DLD1 (cell line): Measurements from ENCODE around the gene DCAF11.
"Not testable (repeated sequence)": the region's sequence is repeated elsewhere in the genome, so short reads cannot be mapped to it uniquely, and the experiment has no call there.

ENCODE experiments used
- in situ Hi-C: cut with HindIII; loops from 2 replicates; pipeline ENCODE4 v1.10.0; 2017; ENCODE audit warnings: low sequenced_read_pairs

DCAF11 gene

DNA sequence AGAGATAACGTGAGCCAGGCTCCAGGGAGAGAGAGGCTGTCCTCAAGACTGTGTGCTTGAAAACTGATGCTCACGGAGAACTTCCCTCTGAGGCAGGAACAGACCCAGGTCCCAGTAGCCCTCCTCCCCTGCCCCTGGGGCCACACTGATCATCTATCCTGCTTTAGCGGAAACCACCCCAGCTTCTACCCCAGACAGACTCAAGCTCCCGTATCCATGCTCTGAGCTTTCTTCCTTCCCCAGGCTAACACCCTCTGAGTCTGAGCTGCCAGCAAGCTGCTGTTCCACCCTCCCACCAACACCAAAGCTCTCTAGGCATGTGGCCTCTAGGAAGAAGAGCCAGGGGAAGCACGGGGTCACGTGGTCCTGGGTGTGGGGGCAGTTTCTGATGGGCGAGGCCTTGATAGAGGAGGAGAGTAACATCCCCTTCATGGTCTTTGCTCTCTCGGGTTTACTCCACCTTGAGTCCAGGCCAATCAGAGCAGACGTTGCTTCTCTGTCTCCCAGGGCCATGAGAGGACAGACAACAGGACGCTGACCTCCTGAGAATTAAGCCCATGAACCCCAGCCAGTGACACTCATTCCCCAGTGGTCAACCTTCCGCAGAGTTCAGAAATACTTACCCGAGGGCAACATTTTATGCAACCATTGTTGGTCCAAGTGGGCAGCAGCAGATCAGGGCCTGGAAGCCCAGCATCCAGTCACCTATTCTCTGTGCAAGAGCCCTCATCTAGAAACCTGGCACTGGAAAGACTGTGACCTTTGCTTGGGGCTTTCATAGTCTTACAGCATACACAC, 19.1 kb upstream of the DCAF11 start:
- in situ Hi-C loops, result no loop called here

- in situ Hi-C loops, result no loop called here
These were observed 17.9 kb upstream of the DCAF11 start for GRCh38 chr14:24096545-24097181.

DNA sequence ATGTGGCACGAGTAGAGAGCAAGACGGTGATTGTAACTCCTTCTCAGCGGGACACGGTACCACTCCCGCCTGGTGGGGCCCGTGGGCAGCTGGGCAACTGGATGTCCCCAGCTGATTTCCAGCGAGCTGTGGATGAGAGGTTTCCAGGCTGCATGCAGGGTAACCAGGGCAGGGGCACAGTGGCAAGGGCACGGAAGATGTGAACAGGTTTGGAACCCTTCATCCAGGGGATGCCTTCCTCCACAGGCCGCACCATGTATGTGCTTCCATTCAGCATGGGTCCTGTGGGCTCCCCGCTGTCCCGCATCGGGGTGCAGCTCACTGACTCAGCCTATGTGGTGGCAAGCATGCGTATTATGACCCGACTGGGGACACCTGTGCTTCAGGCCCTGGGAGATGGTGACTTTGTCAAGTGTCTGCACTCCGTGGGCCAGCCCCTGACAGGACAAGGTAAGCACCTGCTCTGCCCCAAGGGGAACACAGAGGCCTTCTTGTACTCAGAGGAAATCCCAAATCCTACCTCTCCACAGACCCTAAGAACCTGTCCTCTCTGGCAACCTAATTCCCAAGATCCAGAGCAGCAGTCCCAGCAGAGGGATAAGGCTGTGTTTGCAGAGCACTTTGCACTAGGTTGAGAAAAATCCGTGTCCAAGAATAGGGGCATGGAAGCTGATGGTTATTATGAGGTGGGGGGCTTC, 16.2 kb upstream of the DCAF11 start:
- in situ Hi-C loops, result no loop called here

GRCh38 chr14:24098927-24099813, 15.4 kb upstream of the DCAF11 start:
- in situ Hi-C loops, result no loop called here

DNA sequence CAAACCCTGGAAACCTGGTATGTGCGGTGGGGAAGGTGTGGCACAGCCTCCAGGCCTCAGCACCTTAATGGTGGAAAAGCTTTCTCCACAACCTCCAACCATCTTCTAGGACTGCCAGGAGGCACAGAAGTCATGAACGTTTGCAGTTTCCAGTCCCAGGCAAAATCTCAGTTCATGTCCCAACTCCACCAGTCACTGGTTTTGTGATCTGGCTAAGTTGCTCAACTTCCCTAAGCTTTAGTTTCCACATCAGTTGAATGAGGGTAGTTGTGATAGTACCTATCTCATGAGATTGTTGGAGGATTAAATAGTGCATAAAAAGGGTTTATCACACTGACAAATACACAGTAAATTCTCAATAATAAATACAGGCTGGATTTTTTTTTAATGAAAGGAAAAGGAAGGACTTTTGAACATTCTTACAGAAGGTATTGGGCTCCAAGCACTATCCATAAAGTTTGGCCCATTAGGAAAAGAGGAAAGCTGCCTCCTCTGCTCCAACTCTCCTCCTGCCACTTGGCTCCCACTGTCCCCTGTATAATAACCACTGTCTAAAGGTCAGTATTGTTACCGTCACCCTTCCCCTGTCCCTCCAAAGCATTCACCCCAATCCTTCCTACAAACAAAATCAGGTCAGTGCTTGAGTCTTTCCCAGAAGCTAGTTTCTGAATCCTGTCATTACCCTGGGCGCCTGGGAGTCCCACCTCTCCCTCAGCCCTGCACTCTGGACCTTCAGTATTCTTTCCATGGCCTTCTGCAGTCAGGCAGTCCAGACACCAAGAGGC, 14.2 kb upstream of the DCAF11 start:
- in situ Hi-C loops, result no loop called here

DNA sequence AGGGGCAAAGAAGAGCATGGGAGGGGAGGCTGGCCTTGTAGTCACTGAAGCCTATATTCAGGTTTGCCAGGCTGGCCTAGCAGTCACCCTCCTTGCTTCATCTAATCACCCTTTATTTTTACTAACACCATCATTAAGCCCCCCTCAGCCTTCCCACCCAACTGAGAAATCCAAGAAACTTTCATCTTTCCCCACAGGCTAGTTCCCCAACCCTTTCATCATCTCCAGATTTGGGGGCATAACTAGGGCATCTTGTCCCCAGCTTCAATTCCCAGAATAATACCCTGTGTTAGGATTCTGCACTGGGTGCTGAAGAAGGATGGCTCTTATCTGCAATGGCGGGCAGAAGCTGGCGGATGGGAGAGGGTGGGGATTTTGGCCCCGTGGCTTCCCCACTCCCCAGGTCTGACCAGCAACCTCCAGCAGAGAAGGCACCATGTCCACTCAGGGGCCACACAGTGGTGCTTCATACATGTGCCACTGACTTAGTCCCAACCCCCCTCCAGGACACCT, 13.5 kb upstream of the DCAF11 start:
- in situ Hi-C loops, result no loop called here

GRCh38 chr14:24102357-24103048, 12.1 kb upstream of the DCAF11 start:
- in situ Hi-C loops, result no loop called here

DNA sequence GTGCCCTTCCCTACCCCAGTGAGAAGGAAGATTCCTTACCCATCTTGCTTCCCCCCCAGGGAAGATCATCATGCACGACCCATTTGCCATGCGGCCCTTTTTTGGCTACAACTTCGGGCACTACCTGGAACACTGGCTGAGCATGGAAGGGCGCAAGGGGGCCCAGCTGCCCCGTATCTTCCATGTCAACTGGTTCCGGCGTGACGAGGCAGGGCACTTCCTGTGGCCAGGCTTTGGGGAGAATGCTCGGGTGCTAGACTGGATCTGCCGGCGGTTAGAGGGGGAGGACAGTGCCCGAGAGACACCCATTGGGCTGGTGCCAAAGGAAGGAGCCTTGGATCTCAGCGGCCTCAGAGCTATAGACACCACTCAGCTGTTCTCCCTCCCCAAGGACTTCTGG, 11.1 kb upstream of the DCAF11 start:
- in situ Hi-C loops, result no loop called here

DNA sequence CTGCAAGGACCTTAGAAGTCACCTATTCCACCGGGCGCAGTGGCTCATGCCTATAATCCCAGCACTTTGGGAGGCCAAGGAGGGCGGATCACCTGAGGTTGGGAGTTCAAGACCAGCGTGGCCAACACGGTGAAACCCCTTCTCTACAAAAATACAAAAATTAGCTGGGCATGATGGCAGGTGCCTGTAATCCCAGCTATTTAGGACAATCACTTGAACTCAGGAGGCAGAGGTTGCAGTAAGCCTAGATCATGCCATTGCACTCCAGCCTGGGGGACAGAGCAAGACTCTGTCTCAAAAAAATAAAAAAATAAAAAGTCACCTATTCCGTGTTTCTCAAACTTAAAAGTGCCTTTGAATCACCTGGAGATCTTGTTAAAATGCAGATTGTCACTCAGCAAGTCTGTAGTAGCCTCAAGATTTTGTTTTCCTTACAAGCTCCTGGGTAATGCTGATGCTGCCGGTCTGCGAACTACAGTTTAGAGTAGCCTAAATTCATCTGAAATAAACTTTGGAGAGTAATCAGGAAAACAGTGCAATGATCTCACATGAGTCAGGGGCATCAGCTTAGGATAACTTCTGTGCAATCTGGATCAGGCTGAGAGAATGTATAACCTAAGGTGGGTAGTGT, 8.9 kb upstream of the DCAF11 start:
- in situ Hi-C loops, result not testable (repeated sequence)

GRCh38 chr14:24106672-24107271, 7.8 kb upstream of the DCAF11 start:
- in situ Hi-C loops, result no loop called here

GRCh38 chr14:24108336-24108874, 6.2 kb upstream of the DCAF11 start:
- in situ Hi-C loops, result no loop called here

DNA sequence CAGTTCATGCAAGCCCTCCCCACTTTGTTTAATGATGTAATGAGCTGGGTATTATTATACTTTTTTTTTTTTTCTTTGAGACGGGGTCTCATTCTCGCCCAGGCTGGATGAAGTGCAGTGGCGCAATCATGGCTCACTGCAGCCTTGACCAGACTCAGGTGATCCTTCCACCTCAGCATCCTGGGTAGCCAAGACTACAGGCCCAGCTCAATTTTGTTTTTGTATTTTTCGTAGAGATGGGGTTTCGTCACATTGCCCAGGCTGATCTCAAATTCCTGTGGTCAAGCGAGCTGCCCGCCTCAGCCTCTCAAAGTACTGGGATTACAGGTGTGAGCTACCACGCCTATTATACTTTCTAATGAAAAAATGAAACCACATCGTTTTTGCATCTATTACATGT, 4.5 kb upstream of the DCAF11 start:
- in situ Hi-C loops, result no loop called here

GRCh38 chr14:24110523-24110922, 4.1 kb upstream of the DCAF11 start:
- in situ Hi-C loops, result no loop called here

GRCh38 chr14:24113379-24113800, 1.2 kb upstream of the DCAF11 start:
- in situ Hi-C loops, result no loop called here

DNA sequence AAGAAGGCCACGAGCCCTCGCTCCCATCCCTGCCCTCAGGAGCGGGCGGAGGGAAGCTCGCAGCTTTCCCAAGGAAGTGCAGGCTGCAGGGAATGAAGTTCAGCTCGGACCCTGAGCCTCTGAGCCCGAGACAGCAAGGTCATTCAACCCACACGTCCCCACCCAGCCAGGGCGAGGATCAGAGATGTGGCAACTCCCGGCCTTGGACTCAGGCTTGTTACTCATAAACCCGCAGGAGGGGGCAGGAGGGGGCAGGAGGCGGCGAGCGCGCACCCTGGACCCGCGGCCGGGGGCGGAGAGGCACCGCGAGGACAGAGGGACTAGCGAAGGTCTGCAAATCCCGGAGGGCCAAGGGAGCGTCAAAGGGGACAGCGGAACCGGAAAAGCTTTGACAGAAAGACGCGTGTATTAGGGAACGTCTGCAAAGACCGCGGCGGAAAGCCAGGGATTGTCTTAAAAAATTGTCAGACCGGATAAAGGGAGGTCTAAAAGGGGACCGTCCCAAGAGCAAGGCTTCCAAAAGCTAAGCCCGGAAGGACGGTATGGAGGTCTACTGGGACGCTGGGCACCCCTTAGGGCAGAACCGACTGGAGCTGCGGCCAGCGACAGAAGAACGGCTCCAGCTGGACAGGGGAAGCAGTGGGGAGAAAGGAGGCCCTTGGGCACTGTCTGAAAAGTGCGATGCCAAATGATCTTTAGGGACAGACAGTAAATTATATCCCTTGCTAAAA, 611 bp upstream of the DCAF11 start:
- in situ Hi-C loops, result no loop called here

DNA sequence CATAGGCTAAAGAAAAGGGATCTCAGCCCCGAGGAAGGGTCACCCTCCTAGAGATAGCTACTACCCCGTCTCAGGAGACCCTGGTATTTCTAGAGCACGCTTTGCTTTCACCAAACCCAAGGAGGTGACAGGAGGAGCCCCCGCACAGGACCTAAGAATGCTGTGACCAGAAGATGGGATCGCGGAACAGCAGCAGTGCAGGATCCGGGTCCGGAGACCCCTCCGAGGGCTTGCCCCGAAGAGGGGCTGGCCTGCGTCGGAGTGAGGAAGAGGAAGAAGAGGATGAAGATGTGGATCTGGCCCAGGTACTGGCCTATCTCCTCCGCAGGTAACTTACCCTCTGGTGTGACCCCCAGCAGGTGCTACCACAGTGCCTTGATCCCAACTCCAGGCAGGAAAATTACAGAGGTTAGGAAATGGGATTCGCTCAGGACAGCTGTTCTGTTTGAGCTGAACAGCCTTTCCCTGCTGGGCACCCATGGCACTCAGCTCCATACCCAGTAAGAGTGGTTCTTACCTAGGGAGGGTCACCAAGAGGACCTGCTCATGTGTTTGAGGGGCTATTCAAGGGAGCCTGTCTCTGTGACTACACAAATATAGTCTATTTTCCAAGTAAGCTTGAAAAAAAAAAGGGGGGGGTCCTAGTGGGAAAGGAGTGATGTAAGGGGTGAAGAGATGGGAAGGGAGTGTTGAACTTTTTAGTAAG, 998 bp downstream of the DCAF11 start:
- in situ Hi-C loops, result no loop called here
